T-helper 2 cell treated with Interferon-gamma antibody and Interleukin-4, amounts not matched to agents 100 ng/mL and 5 ng/mL, for 36 hours (primary cell): ENCODE measurements around the gene GOLM1. TPM values are rescaled to one million over a fixed set of nuclear protein-coding genes. Genes with fewer than 3 reads are reported as not detected.
"Not testable (repeated sequence)": the region's sequence is repeated elsewhere in the genome, so short reads cannot be mapped to it uniquely, and the experiment has no call there.

Source experiments
- intact Hi-C: fragments of 100-400 bp; cut with micrococcal nuclease; formaldehyde crosslinking; loops from one replicate; pipeline ENCODE4 v1.15.1; 2023
- total RNA-seq: library from RNA; stranded (reverse); gene quantifications from 2 replicates; pipeline ENCODE4 v1.2.3, GENCODE V29; 2022

Gene GOLM1
- 2.8 and 3.7 TPM in 2 replicates for total RNA-seq

- intact Hi-C loops, result no loop called here
Observed at GRCh38 chr9:86098824-86099700, at the start of gene GOLM1. Gene GOLM1, minus strand, starts transcription at chr9:86099558. Its CDS starts 20,238 bp downstream, at chr9:86079320.

- intact Hi-C loops, result not testable (repeated sequence)
Observed at GRCh38 chr9:86146671-86147070, 47.3 kb upstream of the GOLM1 start.

GRCh38 chr9:86145960-86146359, 46.6 kb upstream of the GOLM1 start:
- intact Hi-C loops, result not testable (repeated sequence)

GRCh38 chr9:86142973-86143372, 43.6 kb upstream of the GOLM1 start:
- intact Hi-C loops, result no loop called here

- intact Hi-C loops, result no loop called here
Observed at GRCh38 chr9:86141843-86142242, 42.5 kb upstream of the GOLM1 start.

GRCh38 chr9:86135371-86135770, 36.0 kb upstream of the GOLM1 start:
- intact Hi-C loops, result no loop called here

GRCh38 chr9:86134361-86134760, 35.0 kb upstream of the GOLM1 start:
- intact Hi-C loops, result no loop called here

- intact Hi-C loops, result no loop called here
Observed at GRCh38 chr9:86128235-86128822, 29.0 kb upstream of the GOLM1 start.

- intact Hi-C loops, result no loop called here
Observed at GRCh38 chr9:86126998-86127972, 27.9 kb upstream of the GOLM1 start.

GRCh38 chr9:86122311-86122710, 23.0 kb upstream of the GOLM1 start:
- intact Hi-C loops, result no loop called here

GRCh38 chr9:86119457-86119856, 20.1 kb upstream of the GOLM1 start:
- intact Hi-C loops, result no loop called here

GRCh38 chr9:86116425-86116824, 17.1 kb upstream of the GOLM1 start:
- intact Hi-C loops, result no loop called here

- intact Hi-C loops, result no loop called here
Observed at GRCh38 chr9:86115886-86116285, 16.5 kb upstream of the GOLM1 start.

GRCh38 chr9:86112057-86112456, 12.7 kb upstream of the GOLM1 start:
- intact Hi-C loops, result no loop called here

GRCh38 chr9:86102626-86103025, 3.3 kb upstream of the GOLM1 start:
- intact Hi-C loops, result loop anchor here (5.0 to 10.0 kb wide), 3 partner anchors 78 to 845 kb away; partner anchors contain the start of genes GAS1 and NAA35

GRCh38 chr9:86099701-86100364, 475 bp upstream of the GOLM1 start:
- intact Hi-C loops, result loop anchor here (5.0 to 10.0 kb wide), 3 partner anchors 75 to 847 kb away; partner anchors contain the start of genes GAS1 and NAA35

GRCh38 chr9:86097510-86098224, 1.7 kb downstream of the GOLM1 start:
- intact Hi-C loops, result no loop called here

GRCh38 chr9:86096386-86096785, 3.0 kb downstream of the GOLM1 start:
- intact Hi-C loops, result no loop called here

GRCh38 chr9:86093788-86094555, 5.4 kb downstream of the GOLM1 start:
- intact Hi-C loops, result no loop called here
